22Rv1 (cell line): Measurements from ENCODE around the gene SNED1.

ENCODE experiments used
- CTCF ChIP-seq: fragments of 450-650 bp; IDR thresholded peaks from 2 replicates; pipeline ENCODE4 v1.5.1; 2017; ENCODE audit warnings: mild to moderate bottlenecking
- ZFX ChIP-seq: fragments of 450-650 bp; IDR thresholded peaks from 2 replicates; pipeline ENCODE4 v1.6.1; 2017; ENCODE audit warnings: antibody characterized with exemption, borderline replicate concordance

GRCh38 chr2:241080405-241081189 lies 82.2 kb downstream of the SNED1 start:
- no peak for TF ChIP-seq CTCF
- TF ChIP-seq ZFX: no peak
